Measurements from ENCODE around the gene ENTHD1.

GRCh38 chr22:39923696-39924095 lies 30.1 kb upstream of the ENTHD1 start:
- TF ChIP-seq, protein P1, sequence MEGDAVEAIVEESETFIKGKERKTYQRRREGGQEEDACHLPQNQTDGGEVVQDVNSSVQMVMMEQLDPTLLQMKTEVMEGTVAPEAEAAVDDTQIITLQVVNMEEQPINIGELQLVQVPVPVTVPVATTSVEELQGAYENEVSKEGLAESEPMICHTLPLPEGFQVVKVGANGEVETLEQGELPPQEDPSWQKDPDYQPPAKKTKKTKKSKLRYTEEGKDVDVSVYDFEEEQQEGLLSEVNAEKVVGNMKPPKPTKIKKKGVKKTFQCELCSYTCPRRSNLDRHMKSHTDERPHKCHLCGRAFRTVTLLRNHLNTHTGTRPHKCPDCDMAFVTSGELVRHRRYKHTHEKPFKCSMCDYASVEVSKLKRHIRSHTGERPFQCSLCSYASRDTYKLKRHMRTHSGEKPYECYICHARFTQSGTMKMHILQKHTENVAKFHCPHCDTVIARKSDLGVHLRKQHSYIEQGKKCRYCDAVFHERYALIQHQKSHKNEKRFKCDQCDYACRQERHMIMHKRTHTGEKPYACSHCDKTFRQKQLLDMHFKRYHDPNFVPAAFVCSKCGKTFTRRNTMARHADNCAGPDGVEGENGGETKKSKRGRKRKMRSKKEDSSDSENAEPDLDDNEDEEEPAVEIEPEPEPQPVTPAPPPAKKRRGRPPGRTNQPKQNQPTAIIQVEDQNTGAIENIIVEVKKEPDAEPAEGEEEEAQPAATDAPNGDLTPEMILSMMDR (IDR thresholded peaks at IDR 0.05; ENCODE audit: low read depth, low read length, poor library complexity, severe bottlenecking) = no peak
- no peak for TF ChIP-seq EZH2phosphoT487 (IDR thresholded peaks at IDR 0.05; ENCODE audit: borderline replicate concordance, low read length)

All from DOHH2 (cell line).